ENCODE results near the gene LMAN2L.
A peak's percentile ranks its signal among the peaks of the same experiment; 100 is the strongest.

Gene LMAN2L, protein sequence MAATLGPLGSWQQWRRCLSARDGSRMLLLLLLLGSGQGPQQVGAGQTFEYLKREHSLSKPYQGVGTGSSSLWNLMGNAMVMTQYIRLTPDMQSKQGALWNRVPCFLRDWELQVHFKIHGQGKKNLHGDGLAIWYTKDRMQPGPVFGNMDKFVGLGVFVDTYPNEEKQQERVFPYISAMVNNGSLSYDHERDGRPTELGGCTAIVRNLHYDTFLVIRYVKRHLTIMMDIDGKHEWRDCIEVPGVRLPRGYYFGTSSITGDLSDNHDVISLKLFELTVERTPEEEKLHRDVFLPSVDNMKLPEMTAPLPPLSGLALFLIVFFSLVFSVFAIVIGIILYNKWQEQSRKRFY

DNA sequence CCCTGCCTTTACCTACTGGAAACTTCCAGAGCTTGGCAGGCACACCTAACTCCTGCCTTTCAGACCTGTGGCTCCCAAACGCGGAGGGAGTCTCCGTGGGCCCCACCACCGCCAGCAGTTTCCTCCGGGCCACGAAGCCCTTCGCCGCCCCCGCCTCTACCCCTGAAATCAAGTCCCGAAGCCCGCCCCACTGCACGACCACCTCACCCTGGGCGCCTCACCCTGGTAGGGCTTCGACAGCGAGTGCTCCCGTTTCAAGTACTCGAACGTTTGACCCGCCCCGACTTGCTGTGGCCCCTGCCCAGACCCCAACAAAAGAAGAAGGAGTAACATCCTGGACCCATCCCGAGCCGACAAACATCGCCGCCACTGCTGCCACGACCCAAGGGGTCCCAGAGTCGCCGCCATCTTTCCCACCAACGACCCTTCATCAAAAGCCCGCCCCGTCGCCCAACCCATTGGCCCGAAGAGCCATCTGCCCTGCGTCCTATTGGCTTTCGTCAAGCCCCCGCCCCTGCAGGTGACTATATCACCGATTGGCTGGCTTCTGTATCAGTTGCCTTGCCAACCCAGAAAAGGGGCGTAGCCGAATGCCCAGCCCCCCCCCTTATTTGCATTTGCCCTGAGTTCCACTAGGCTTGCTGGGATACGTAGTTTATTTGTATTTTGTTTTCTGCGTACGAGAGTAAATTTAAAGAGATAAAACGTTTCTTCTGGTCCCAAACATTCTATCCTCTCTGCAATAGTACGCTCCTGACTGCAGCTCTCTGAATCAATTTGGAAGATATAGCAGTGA, at the start of gene LMAN2L:
Gene LMAN2L (minus strand): TSS at position 432 of the 796 bp plus-strand sequence. CDS start 24 bp downstream, at position 408.
- peak; percentile 81 to 95 for DNase-seq (ENCODE audit: low read depth in 2 of 2)

DNA sequence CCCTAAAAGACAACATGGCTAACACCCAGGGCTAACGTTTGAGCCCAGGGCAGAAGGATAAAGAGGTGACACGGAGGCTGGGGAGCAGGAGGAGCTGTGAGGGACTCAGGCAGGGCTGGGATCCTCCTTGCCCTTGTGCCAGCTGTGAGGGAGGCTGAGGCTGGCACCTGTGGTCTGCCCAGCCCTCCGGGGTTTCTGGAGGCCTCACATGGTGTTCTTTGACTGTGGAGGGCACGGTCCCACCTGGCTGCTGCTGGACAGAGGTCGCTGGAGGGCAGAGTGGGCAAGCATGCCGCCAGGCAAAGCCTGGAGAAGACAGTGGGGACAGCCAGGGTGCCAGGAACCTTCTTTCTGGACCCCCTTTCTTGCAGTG, 49.4 kb upstream of the LMAN2L start:
- no peak for DNase-seq (ENCODE audit: low read depth in 2 of 2)

DNA sequence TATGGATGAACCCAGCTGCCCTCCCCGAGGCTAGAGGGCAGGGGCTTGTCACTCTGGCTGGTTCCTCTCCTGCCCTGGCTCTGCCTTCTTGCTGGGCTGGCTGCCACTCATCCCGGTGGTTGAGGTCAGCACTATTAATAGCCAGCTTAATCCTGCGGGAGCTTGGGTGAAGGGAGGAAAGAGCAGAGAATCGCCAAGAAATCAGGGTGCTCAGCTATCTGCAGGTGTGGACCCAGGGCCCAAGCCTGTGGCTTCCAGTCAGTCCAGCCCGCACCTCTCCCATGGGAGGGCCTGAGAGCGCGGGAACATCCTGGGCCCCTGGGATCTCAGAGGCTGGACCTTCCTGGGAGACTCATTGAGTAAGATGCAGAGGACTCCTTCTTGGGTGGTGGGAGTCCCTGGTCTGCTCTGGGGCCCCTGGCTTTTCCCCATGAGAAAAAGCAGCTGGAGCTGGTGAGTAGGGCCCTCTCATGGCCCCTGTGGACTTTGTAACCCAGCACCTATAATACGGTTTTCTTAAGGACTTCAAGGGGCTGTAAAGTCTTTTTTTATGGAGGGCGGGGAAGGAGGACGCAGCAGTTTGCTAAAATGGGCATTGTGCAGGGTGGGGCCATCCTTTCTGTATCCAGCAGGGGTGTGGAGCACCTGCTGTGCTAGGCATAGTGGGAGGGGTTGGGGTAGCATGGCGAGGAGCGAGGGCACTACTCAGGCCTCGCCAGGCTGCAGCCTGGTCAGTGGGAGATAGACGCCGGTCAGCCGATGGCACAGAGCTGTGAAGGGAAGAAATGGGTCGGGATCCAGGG, 48.8 kb upstream of the LMAN2L start:
- DNase-seq (ENCODE audit: low read depth in 2 of 2), result no peak

DNA sequence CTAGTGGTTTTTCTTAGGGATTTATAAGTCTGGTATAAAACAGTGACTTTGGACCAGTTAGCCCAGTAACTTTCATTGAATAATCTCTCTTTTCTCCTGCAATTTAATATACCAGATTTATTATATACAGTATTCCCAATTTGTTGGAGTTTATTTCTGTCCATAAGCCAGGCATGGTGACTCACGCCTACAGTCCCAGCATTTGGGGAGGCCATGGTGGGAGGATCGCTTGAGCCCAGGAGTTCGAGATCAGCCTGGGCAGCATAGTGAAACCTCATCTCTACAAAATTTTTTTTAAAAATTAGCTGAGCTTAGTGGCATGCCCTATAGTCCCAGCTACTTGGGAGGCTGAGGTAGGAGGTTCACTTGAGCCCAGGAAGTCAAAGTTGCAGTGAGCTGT, 47.5 kb upstream of the LMAN2L start:
- DNase-seq (ENCODE audit: low read depth in 2 of 2), result no peak

DNA sequence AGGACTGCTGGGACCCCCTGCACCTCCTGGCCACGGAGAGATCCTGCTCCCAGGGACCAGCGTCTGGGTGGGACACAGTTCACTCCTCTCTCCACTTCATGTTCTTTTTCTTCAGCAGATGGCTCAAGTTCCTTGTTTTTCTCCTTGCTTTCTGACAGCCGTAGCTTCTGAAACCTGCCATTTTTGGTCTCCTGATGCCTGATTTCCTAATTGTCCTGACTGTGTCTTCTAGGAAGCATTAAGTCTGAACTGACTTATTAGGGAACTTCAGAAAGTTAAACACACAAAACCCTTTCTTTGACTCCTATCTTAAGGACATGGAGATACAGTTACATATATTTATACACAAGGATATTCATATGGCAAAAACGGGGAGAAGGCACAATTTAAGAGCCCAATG, 43.5 kb upstream of the LMAN2L start:
- no peak for DNase-seq (ENCODE audit: low read depth in 2 of 2)

DNA sequence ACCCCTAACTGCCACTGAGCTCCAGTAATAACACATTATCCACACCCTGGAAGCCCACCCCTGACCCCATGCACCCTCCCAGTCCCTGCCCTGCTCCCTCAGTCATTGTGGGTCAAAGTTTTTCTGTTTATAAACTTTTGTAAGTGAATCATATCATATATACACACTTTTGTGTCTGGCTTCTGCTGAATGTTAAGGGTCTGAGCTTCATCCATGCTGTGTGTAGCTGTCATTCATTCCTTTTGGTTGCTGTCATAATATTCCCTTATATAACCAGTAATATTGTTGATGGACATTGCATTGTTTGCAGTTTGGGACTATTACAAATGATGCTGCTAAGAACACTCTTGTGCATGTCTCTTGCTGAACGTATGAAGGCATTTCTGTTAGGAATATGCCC, 35.3 kb upstream of the LMAN2L start:
- no peak for DNase-seq (ENCODE audit: low read depth in 2 of 2)

DNA sequence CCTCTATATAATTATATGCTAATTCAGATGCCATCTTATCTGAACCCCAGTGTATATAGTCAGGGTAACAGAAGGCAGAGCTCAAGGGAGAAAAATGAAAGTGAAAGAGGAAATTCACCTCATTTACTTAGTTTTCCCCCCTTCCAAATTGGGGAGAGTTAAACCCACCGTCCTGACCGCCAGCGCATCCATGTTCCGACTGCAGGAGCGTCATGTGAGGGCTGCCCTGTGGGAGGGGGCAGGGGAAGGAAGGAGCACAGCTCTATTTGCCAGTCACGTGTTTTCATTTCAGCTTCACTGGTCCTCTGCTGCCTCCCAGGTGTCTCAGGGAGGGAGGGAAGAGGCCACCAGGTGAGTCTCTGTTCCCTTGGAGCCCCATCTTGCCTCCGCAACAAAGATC, 34.1 kb upstream of the LMAN2L start:
- no peak for DNase-seq (ENCODE audit: low read depth in 2 of 2)

DNA sequence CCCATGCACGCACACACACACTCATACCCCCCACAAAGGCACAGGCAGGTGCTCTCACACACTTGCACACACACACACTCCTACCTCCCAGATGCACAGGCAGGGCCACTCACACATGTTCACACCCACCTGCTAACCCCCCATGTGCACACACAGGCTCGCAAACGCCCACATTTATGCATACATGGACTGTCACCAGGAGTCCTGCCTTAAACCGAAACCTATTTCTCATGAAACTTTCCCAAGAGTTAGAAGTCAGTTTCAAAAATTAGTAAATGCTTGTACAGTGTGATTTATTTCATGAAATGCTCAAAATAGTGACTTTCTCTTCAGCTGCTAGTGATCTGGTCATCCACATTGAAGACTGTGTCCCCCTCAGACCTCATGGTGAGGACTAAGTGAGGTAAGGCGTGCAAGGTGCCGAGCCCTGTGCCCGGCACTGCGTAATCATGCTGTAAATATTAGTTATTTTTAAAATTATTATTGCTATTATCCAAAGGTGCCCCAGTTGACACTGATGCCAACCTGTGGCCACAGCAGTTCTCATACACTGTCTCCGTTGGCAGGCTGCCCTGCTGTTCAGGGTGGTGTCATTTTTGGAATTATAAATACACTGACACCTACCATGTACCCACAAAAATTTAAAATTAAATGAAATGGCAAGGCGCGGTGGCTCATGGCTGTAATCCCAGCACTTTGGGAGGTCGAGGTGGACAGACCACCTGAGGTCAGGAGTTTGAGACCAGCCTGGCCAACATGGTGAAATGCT, 33.2 kb upstream of the LMAN2L start:
- no peak for DNase-seq (ENCODE audit: low read depth in 2 of 2)

DNA sequence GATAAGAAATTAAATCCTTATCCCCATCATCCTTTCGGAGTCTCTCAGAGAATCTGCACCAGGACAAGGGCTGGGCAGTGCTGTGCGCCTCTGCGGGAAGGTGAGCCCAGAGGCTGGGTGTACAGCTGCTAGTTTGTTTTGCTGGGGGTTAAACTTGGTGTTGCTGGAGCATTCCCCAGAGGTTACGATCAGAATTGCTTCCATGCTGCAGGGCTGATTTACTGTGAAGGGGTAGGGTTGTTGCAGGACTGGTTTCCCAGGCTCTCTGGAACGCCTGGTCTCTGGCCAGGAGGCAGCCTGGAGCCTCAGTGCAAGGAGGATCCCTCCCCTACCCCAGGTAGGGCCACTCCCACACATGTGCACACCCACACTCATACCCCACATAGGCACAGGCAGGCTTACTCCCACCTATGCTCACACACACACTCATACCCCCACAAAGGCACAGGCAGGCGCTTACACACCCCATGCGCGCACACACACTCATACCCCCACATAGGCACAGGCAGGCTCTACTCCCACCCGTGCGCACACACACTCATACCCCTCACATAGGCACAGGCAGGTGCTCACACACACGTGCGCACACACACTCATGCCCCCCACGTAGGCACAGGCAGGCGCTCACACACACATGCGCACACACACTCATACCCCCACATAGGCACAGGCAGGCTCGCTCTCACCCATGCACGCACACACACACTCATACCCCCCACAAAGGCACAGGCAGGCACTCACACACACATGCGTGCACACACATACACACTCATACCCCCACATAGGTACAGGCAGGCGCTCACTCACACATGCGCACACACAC, 32.1 kb upstream of the LMAN2L start:
- no peak for DNase-seq (ENCODE audit: low read depth in 2 of 2)

DNA sequence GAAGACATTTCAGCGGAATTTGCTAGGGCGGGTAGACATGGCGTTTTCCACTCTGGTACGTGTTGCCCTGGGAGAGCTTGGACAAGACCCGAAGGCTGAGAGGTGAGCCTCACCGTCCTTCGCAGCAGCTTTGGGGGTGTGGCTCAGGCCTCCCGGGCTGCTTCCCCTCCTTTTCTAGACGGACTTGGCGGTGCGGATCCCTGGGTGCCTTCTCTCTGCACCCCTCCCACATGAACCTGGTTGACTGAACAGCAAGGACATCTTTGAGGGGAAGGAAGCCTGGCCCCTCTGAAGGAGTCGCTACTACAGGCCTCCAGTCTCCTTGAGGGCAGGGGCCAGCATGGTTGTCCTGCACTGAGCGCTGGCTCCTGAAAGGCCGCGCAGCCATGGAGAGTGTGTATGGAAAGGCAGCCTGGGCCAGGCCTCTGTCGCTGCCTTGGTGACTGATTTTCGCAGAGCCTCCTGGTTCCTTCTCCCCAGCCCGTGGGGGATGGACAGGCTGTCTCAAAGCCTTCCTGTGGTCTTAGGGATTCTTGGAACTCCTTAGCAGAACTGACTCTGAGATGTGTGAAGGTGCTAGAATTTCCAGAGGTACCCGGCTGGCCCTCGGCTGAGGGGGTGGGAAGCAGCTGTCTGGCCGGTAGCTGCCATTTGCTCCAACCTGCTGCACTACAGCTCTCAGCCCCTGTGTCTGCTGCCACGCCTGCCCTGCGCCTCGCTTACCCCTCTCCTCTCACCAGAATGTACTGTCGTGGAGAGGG, 30.8 kb upstream of the LMAN2L start:
- no peak for DNase-seq (ENCODE audit: low read depth in 2 of 2)

DNA sequence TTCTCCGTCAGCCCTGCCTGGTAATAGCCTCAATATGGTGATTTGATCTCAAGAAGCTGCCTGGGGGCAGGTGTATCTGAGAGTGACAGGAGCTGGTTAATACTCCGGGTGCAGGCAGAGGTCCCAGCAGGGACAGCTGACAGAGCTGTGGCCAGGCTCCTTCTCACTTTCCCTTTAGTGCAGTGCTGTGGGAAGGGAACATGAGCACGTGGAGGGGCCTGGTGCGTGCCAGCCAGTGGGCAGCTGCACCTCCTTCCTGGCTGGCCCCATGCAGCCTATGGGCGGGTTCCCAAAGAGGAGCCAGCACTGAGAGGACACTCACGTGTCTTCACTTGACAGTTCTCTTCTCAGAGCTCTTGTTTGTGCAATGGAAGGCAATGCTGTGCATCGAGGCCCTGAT, 29.9 kb upstream of the LMAN2L start:
- no peak for DNase-seq (ENCODE audit: low read depth in 2 of 2)

DNA sequence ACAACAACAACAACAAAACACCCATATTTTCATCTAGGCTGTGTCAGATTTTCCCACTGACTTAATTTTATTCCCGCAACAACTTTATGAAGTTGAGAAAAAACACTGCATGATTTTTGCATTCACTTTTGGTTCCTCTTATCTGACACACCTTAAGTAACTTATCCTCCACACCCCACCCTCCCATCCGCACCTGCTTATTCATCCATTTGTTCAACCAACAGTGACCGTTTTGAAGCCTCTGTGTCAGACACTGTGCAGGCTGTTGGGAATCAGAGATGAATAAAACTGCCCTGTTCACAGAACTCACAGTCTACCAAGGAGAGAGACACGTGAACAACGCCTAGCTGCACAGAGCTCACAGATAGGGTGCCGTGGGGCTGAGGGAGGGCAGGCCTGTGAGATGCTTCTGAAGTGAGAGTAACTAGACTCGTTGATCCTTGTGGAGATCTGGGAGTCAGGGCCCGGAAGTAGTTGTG, 28.3 kb upstream of the LMAN2L start:
- no peak for DNase-seq (ENCODE audit: low read depth in 2 of 2)

DNA sequence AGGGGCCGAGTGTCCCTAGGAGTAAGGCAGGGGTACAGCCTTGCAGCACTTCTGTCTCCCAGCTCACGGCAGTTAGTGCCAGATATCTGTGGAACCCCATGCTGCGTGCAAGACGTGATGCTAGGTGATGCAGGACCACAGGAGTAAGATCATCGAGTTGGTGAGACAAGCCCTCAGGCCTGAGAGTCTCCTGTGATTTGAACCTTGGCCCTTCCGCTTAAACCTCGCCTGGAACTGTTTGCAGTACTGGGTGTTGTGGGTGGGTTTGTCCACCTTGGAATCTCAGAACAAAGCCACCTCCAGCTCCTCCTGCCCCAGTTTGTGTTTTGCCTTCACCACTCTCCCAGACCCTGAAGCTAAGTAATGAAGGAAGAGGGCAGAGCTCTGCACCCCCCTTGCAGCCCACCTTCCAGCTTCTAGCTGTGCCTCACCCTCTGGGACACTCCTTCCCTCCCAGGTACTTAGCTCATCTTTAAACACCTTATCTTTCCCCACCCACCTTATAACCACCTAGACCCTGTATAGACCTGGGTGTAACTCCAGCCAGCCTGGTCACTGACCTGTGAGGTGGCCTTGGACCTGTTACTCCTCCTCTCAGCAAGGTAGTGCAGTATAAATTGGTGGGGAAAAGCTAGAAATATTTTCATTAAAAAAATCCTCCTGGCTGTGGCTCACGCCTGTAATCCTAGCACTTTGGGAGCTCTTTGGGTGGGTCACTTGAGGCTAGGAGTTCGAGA, 27.4 kb upstream of the LMAN2L start:
- no peak for DNase-seq (ENCODE audit: low read depth in 2 of 2)

DNA sequence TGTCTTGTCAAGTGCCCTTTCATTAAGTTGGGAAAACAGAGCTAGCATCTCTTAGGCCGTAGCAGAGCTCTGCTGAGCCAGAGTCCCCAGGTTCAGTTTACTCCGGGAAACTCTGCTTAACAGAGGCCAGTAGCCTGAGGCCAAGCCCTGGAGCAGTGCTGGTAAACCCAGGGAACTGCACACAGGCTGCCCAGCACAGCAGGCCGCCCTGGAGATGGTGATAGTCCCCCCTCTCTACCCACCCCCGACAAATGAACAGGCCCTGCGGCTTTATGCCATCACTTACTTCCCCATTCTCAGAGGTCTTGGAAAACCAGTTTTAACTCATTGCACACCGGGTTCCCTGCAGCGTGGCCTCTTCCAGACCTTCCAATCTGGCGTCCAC, 24.4 kb upstream of the LMAN2L start:
- DNase-seq (ENCODE audit: low read depth in 2 of 2), result no peak

DNA sequence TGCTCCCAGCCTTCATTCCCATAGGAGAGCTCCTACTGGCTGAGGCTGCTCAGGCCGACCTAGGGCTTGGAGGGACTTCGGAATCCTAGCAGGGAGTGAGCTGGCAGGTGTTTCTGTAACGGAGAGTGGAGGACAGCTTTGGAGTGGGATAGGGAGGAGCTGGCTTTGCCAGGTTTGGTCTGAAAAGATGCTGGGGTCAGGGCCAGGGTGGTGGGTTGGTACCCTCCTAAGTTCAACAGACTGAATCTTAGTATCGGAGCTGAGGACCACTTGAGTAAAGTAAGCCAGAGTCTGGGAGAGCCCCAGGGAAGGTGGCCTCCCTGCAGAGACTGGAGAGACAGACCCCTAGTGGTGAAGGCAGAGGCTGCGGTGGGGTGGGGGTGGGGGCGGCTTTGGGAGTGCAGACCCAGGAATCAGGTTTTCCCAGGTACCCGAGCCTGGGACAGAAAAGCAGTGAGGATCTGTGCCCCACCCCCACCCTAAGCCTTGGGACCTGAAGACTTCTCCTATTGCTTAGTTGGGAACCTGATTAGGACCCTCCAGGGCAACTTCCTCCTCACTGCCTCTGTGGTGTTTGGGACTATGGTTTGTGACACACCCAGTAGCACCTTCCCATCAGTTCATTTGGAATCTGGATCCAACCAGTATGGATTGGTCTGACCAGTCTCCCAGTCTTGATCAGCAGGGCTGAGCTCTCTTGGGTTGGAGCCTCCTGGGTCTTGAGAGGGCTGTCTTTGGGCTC, 23.8 kb upstream of the LMAN2L start:
- no peak for DNase-seq (ENCODE audit: low read depth in 2 of 2)

DNA sequence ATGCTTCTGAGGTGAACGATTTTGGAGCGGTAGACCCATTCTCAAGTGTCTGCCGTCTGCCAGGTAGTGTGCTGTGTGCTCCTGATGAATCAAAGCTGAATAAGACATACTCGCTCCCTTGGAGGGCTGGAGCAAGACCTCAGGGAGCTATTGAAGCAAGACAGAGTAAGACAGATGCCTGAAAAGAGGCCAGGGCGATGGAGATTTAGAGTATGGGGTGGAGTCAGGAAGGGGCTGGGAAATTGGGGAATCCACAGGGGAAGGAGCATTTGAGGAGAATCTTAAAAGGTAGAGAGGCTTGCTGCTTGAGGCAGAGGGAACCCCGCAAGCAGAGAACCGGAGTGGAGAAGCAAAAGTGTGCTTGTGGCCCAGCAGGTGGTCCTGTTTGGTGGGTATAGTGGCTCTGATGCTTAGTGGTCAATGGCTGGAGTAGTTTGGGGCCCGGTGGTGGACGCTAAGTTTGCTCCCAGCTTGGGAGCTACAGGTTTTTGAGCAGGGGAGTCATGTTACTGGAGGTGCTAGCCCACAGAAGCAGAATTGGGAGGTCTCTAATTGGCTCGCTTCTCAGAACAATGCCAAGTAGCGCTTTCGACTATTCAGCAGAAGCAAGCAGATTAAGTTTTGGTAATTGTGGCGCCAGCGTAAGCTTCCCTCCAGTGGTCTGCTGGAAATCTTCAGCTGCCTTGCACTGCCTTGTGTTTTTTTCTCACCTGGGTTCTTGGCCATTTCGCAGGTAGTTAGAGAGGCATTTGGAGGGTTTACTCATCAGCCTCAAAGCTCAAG, 22.9 kb upstream of the LMAN2L start:
- DNase-seq (ENCODE audit: low read depth in 2 of 2), result no peak

DNA sequence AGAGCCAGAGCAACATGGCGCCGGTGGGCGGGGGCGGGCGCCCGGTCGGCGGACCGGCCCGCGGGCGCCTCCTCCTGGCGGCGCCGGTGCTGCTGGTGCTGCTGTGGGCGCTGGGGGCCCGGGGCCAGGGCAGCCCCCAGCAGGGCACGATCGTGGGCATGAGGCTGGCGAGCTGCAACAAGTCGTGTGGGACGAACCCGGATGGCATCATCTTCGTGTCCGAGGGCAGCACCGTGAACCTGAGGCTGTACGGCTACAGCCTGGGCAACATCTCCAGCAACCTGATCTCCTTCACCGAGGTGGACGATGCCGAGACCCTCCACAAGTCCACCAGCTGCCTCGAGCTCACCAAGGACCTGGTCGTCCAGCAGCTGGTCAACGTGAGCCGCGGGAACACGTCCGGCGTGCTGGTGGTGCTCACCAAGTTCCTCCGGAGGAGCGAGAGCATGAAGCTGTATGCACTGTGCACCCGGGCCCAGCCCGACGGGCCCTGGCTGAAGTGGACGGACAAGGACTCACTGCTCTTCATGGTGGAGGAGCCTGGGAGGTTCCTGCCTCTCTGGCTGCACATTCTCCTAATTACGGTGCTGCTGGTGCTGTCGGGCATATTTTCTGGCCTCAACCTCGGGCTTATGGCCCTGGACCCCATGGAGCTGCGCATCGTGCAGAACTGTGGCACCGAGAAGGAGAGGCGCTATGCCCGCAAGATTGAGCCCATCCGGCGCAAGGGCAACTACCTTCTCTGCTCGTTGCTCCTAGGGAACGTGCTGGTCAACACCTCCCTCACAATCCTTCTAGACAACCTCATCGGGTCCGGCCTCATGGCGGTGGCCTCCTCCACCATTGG, 21.3 kb upstream of the LMAN2L start:
- no peak for DNase-seq (ENCODE audit: low read depth in 2 of 2)
